GM23338 (cell line): ENCODE measurements around the gene ENOX1. TPM values are rescaled to one million over a fixed set of nuclear protein-coding genes. Genes with fewer than 3 reads are reported as not detected.

Experiments used
- JUNB ChIP-seq: IDR thresholded peaks from one replicate; pipeline ENCODE4 v1.6.1; 2016; ENCODE audit warnings: antibody characterized with exemption; ENCODE audit not compliant: unreplicated experiment
- STAT1 ChIP-seq: IDR thresholded peaks from one replicate; pipeline ENCODE4 v1.6.1; 2016; ENCODE audit warnings: antibody characterized with exemption; ENCODE audit not compliant: unreplicated experiment
- polyA plus RNA-seq: library from polyadenylated mRNA; unstranded; fragments of >200 nt; fragmentation: Nextera tagmentation; extraction: Ambion mirVana; gene quantifications from 2 replicates; pipeline ENCODE4 v1.2.1, GENCODE V29; 2016
- total RNA-seq: library from RNA; depleted of rRNA; stranded (reverse); fragments of >200 nt; shearing (Covaris generic); gene quantifications from 2 replicates; pipeline ENCODE4 v1.2.3, GENCODE V29; 2014
- TF ChIP-seq, protein P1 (sequence below): fragments of 250-450 bp; sonication (Bioruptor Pico); IDR thresholded peaks from 2 replicates; pipeline ENCODE4 v1.5.0; 2020; ENCODE audit warnings: mild to moderate bottlenecking, moderate library complexity
- TF ChIP-seq, protein P2 (sequence below), 2 experiments: fragments of 200-600 bp in 1 of 2; sonication (generic) in 1 of 2; conservative IDR thresholded peaks; 2 replicates each; pipeline versions ENCODE4 v1.5.1 to v1.6.1; 2016 to 2017; ENCODE audit warnings: antibody characterized with exemption in 2 of 2, low read depth in 2 of 2, mild to moderate bottlenecking in 2 of 2, moderate library complexity in 1 of 2
- TF ChIP-seq, protein P3 (sequence below): IDR thresholded peaks from one replicate; pipeline ENCODE4 v1.6.1; 2018; ENCODE audit warnings: antibody characterized with exemption; ENCODE audit not compliant: unreplicated experiment

Gene ENOX1
- total and polyA plus RNA-seq, 2 experiments from 2014 or later: 0.66 to 0.81 TPM

DNA sequence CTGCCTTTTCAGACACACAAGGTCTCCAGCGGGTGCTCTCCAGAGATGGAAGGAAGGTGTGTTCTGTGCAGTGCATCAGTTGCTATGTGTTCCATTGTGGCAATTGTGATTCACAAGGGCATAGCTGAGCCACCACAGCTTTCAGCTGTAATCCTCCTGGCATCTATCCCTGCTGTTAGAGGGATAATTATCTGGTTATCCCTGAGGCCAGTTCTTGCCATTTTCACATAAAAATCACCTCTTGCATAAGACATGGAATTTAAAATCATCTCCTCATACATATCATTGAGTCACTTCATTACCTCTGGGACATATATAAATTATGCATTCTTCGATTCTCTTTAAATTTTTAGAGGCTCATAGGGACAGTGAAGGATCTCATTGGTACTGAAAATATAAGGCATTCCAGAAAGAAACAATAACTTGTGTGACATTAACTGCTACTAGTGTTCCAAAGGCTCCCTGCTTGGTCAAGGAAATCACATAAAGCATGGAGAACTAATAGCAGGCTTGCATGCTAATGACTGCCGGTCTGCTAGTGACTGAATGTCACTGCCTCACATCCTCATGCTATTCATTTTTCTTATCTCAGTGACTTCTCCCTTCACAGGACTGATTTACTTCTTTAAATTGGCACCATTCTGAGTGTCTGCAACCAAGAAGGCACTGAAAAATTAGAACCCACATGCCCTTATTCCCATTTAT is 214.0 kb downstream of the ENOX1 start (continued):
- TF ChIP-seq, protein P1, sequence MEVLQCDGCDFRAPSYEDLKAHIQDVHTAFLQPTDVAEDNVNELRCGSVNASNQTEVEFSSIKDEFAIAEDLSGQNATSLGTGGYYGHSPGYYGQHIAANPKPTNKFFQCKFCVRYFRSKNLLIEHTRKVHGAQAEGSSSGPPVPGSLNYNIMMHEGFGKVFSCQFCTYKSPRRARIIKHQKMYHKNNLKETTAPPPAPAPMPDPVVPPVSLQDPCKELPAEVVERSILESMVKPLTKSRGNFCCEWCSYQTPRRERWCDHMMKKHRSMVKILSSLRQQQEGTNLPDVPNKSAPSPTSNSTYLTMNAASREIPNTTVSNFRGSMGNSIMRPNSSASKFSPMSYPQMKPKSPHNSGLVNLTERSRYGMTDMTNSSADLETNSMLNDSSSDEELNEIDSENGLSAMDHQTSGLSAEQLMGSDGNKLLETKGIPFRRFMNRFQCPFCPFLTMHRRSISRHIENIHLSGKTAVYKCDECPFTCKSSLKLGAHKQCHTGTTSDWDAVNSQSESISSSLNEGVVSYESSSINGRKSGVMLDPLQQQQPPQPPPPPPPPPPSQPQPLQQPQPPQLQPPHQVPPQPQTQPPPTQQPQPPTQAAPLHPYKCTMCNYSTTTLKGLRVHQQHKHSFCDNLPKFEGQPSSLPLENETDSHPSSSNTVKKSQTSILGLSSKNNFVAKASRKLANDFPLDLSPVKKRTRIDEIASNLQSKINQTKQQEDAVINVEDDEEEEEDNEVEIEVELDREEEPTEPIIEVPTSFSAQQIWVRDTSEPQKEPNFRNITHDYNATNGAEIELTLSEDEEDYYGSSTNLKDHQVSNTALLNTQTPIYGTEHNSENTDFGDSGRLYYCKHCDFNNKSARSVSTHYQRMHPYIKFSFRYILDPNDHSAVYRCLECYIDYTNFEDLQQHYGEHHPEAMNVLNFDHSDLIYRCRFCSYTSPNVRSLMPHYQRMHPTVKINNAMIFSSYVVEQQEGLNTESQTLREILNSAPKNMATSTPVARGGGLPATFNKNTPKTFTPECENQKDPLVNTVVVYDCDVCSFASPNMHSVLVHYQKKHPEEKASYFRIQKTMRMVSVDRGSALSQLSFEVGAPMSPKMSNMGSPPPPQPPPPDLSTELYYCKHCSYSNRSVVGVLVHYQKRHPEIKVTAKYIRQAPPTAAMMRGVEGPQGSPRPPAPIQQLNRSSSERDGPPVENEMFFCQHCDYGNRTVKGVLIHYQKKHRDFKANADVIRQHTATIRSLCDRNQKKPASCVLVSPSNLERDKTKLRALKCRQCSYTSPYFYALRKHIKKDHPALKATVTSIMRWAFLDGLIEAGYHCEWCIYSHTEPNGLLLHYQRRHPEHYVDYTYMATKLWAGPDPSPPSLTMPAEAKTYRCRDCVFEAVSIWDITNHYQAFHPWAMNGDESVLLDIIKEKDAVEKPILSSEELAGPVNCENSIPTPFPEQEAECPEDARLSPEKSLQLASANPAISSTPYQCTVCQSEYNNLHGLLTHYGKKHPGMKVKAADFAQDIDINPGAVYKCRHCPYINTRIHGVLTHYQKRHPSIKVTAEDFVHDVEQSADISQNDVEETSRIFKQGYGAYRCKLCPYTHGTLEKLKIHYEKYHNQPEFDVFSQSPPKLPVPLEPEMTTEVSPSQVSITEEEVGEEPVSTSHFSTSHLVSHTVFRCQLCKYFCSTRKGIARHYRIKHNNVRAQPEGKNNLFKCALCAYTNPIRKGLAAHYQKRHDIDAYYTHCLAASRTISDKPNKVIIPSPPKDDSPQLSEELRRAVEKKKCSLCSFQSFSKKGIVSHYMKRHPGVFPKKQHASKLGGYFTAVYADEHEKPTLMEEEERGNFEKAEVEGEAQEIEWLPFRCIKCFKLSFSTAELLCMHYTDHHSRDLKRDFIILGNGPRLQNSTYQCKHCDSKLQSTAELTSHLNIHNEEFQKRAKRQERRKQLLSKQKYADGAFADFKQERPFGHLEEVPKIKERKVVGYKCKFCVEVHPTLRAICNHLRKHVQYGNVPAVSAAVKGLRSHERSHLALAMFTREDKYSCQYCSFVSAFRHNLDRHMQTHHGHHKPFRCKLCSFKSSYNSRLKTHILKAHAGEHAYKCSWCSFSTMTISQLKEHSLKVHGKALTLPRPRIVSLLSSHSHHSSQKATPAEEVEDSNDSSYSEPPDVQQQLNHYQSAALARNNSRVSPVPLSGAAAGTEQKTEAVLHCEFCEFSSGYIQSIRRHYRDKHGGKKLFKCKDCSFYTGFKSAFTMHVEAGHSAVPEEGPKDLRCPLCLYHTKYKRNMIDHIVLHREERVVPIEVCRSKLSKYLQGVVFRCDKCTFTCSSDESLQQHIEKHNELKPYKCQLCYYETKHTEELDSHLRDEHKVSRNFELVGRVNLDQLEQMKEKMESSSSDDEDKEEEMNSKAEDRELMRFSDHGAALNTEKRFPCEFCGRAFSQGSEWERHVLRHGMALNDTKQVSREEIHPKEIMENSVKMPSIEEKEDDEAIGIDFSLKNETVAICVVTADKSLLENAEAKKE (CRISPR knock-in tag): no peak
- TF ChIP-seq STAT1: no peak
- no peak for TF ChIP-seq JUNB
- TF ChIP-seq, protein P2, sequence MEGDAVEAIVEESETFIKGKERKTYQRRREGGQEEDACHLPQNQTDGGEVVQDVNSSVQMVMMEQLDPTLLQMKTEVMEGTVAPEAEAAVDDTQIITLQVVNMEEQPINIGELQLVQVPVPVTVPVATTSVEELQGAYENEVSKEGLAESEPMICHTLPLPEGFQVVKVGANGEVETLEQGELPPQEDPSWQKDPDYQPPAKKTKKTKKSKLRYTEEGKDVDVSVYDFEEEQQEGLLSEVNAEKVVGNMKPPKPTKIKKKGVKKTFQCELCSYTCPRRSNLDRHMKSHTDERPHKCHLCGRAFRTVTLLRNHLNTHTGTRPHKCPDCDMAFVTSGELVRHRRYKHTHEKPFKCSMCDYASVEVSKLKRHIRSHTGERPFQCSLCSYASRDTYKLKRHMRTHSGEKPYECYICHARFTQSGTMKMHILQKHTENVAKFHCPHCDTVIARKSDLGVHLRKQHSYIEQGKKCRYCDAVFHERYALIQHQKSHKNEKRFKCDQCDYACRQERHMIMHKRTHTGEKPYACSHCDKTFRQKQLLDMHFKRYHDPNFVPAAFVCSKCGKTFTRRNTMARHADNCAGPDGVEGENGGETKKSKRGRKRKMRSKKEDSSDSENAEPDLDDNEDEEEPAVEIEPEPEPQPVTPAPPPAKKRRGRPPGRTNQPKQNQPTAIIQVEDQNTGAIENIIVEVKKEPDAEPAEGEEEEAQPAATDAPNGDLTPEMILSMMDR (conservative IDR thresholded peaks at IDR 0.05; ENCODE audit: low read depth in 2 of 2): no peak
- TF ChIP-seq, protein P3, sequence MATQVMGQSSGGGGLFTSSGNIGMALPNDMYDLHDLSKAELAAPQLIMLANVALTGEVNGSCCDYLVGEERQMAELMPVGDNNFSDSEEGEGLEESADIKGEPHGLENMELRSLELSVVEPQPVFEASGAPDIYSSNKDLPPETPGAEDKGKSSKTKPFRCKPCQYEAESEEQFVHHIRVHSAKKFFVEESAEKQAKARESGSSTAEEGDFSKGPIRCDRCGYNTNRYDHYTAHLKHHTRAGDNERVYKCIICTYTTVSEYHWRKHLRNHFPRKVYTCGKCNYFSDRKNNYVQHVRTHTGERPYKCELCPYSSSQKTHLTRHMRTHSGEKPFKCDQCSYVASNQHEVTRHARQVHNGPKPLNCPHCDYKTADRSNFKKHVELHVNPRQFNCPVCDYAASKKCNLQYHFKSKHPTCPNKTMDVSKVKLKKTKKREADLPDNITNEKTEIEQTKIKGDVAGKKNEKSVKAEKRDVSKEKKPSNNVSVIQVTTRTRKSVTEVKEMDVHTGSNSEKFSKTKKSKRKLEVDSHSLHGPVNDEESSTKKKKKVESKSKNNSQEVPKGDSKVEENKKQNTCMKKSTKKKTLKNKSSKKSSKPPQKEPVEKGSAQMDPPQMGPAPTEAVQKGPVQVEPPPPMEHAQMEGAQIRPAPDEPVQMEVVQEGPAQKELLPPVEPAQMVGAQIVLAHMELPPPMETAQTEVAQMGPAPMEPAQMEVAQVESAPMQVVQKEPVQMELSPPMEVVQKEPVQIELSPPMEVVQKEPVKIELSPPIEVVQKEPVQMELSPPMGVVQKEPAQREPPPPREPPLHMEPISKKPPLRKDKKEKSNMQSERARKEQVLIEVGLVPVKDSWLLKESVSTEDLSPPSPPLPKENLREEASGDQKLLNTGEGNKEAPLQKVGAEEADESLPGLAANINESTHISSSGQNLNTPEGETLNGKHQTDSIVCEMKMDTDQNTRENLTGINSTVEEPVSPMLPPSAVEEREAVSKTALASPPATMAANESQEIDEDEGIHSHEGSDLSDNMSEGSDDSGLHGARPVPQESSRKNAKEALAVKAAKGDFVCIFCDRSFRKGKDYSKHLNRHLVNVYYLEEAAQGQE: no peak
